ENCODE results near the gene KLC4. TPM values are rescaled to one million over a fixed set of nuclear protein-coding genes. Genes with fewer than 3 reads are reported as not detected.
A peak's percentile ranks its signal among the peaks of the same experiment; 100 is the strongest.

KLC4 gene
- total RNA-seq, 1 donor, result 17.7 TPM

GRCh38 chr6:43013097-43013842 lies 46.2 kb upstream of the KLC4 start:
- peak overlapping the region; percentile 57 for H3K27ac ChIP-seq (ENCODE audit: low read depth, low read length)
- H3K27me3 ChIP-seq (ENCODE audit: insufficient read depth, low read length), result no peaks in the 10 kb centered on the region
- peak overlapping the region; percentile 91 for H2AFZ ChIP-seq (ENCODE audit: low read length)
- peak overlapping the region; percentile 98 for H3K4me3 ChIP-seq (ENCODE audit: insufficient read depth, low read length)
- H3K79me2 ChIP-seq (ENCODE audit: insufficient read depth, low read length), result peaks cover 80% of the 10 kb centered on the region
- peaks cover 34% of the 10 kb centered on the region for H4K20me1 ChIP-seq (ENCODE audit: insufficient read depth, low read length)
- no peaks in the 10 kb centered on the region for H3K9me3 ChIP-seq (ENCODE audit: low read depth, low read length)
- H3K4me1 ChIP-seq (ENCODE audit: insufficient read depth, low read length), result peaks cover 28% of the 10 kb centered on the region
- H3K4me2 ChIP-seq (ENCODE audit: insufficient read depth, low read length), result peak overlapping the region; percentile 95
- TF ChIP-seq CTCF (IDR thresholded peaks at IDR 0.05; ENCODE audit: extremely low read depth, low read depth, low read length), result no peak
- peaks cover 53% of the 10 kb centered on the region for H3K36me3 ChIP-seq (ENCODE audit: insufficient read depth, low read length)
- DNase-seq (ENCODE audit: insufficient read length, low spot score, missing footprints), result peak; percentile 83

DNA sequence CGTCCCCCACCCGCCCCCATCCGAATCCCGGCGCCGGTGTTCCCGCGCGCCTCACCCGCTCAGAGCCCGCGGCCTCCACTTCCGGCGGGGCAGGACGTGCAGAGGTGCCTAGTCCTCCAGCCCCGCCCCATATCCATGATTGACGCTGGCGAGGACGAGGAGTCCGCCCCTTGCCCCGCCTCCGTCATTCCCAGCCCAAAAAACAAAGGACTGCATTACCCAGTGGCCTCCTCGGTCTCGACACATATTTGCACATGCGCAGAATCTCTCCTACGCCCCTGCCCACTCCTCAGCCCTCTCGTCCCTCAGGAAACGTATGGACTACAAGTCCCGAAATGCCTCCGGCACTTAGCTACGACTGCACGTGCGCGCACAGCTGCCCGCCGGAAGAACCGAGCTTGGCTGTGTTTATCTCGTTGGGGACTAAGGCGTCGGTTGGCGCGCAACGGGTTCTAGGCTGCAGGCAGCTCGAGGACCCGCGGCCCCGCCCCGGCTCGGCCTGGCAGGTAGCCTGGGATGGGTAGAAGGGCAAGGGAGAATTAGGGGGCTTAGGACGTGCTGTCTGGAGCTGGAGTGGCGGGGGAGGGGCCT lies 45.5 kb upstream of the KLC4 start, which contains the start of the genes KLHDC3 and MEA1:
Gene KLHDC3, plus strand, starts transcription at position 407 of the 591 bp plus-strand sequence. CDS start 2,944 bp downstream, outside the sequence.
Gene MEA1, minus strand, starts transcription at position 104 of the 591 bp plus-strand sequence. CDS start 133 bp downstream, outside the sequence.
- peak within 1 kb of the TSS; percentile 87 for H3K27ac ChIP-seq (ENCODE audit: low read depth, low read length)
- peaks cover 34% of the 10 kb centered on the region for H4K20me1 ChIP-seq (ENCODE audit: insufficient read depth, low read length)
- no peaks in the 10 kb centered on the region for H3K27me3 ChIP-seq (ENCODE audit: insufficient read depth, low read length)
- H3K36me3 ChIP-seq (ENCODE audit: insufficient read depth, low read length), result peaks cover 53% of the 10 kb centered on the region
- H2AFZ ChIP-seq (ENCODE audit: low read length), result peak within 1 kb of the TSS; percentile 91
- H3K4me3 ChIP-seq (ENCODE audit: insufficient read depth, low read length), result peak within 1 kb of the TSS; percentile 98
- DNase-seq (ENCODE audit: insufficient read length, low spot score, missing footprints), result peak; percentile 100
- peaks cover 85% of the 10 kb centered on the region for H3K79me2 ChIP-seq (ENCODE audit: insufficient read depth, low read length)
- no peaks in the 10 kb centered on the region for H3K9me3 ChIP-seq (ENCODE audit: low read depth, low read length)
- peaks cover 28% of the 10 kb centered on the region for H3K4me1 ChIP-seq (ENCODE audit: insufficient read depth, low read length)
- TF ChIP-seq CTCF (IDR thresholded peaks at IDR 0.05; ENCODE audit: extremely low read depth, low read depth, low read length), result no peak
- peak within 1 kb of the TSS; percentile 95 for H3K4me2 ChIP-seq (ENCODE audit: insufficient read depth, low read length)

GRCh38 chr6:43014434-43014909 lies 45.0 kb upstream of the KLC4 start:
- DNase-seq (ENCODE audit: insufficient read length, low spot score, missing footprints), result peak; percentile 92

More at GRCh38 chr6:43014434-43014909, 45.0 kb upstream of the KLC4 start:
- H3K4me2 ChIP-seq (ENCODE audit: insufficient read depth, low read length), result peak overlapping the region; percentile 95
- peaks cover 55% of the 10 kb centered on the region for H3K36me3 ChIP-seq (ENCODE audit: insufficient read depth, low read length)
- no peaks in the 10 kb centered on the region for H3K9me3 ChIP-seq (ENCODE audit: low read depth, low read length)
- peak overlapping the region; percentile 79 for H2AFZ ChIP-seq (ENCODE audit: low read length)
- H3K27me3 ChIP-seq (ENCODE audit: insufficient read depth, low read length), result no peaks in the 10 kb centered on the region
- peaks cover 34% of the 10 kb centered on the region for H4K20me1 ChIP-seq (ENCODE audit: insufficient read depth, low read length)
- peaks cover 87% of the 10 kb centered on the region for H3K79me2 ChIP-seq (ENCODE audit: insufficient read depth, low read length)
- H3K4me3 ChIP-seq (ENCODE audit: insufficient read depth, low read length), result peak overlapping the region; percentile 98
- TF ChIP-seq CTCF (IDR thresholded peaks at IDR 0.05; ENCODE audit: extremely low read depth, low read depth, low read length), result no peak
- H3K27ac ChIP-seq (ENCODE audit: low read depth, low read length), result peak overlapping the region; percentile 87
- peaks cover 28% of the 10 kb centered on the region for H3K4me1 ChIP-seq (ENCODE audit: insufficient read depth, low read length)
